Stimulated activated CD8-positive, alpha-beta memory T cell treated with anti-CD3 and anti-CD28 coated beads, Interleukin-2, amount 100 ng/mL, for 1 hour (primary cell): ENCODE results near the gene LTB4R2.
"Not testable (repeated sequence)": the region's sequence is repeated elsewhere in the genome, so short reads cannot be mapped to it uniquely, and the experiment has no call there.

Experiments used
- DNase-seq, 2 donors: peaks; one replicate each; pipeline ENCODE4 v3.0.0-alpha.2; 2020; ENCODE audit warnings: low read depth in 2 of 2

The LTB4R2 gene

GRCh38 chr14:24321212-24321975, 11.5 kb downstream of the LTB4R2 start:
- no peak for DNase-seq

GRCh38 chr14:24322672-24323071, 12.7 kb downstream of the LTB4R2 start:
- no peak for DNase-seq

GRCh38 chr14:24323341-24323740, 13.4 kb downstream of the LTB4R2 start:
- DNase-seq = no peak

GRCh38 chr14:24324024-24324423, 14.1 kb downstream of the LTB4R2 start:
- DNase-seq = no peak

- DNase-seq = no peak
Measured at GRCh38 chr14:24325041-24325530, 15.1 kb downstream of the LTB4R2 start.

- DNase-seq = no peak
Measured at GRCh38 chr14:24325963-24326362, 16.0 kb downstream of the LTB4R2 start.

- no peak for DNase-seq
Measured at GRCh38 chr14:24327303-24327702, 17.4 kb downstream of the LTB4R2 start.

GRCh38 chr14:24327914-24328313, 18.0 kb downstream of the LTB4R2 start:
- DNase-seq = not testable (repeated sequence)

- no peak for DNase-seq
Measured at GRCh38 chr14:24329073-24329663, 19.2 kb downstream of the LTB4R2 start.

GRCh38 chr14:24329736-24330135, 19.8 kb downstream of the LTB4R2 start:
- peak; percentile 54 to 56 for DNase-seq

- DNase-seq = no peak
Measured at GRCh38 chr14:24330973-24331674, 21.2 kb downstream of the LTB4R2 start.

GRCh38 chr14:24331731-24332267, 21.9 kb downstream of the LTB4R2 start:
- DNase-seq = no peak

GRCh38 chr14:24332268-24332993, 22.5 kb downstream of the LTB4R2 start:
- DNase-seq = peak; percentile 55 to 69

- DNase-seq = no peak
Measured at GRCh38 chr14:24334431-24335291, 24.7 kb downstream of the LTB4R2 start, which contains the start of gene ADCY4. Gene ADCY4 (minus strand): TSS chr14:24335071. CDS start chr14:24334652, 419 bp downstream.

GRCh38 chr14:24335461-24336171, 25.7 kb downstream of the LTB4R2 start:
- DNase-seq = no peak

- DNase-seq = no peak
Measured at GRCh38 chr14:24337144-24337823, 27.3 kb downstream of the LTB4R2 start.

- no peak for DNase-seq
Measured at GRCh38 chr14:24337824-24338175, 27.9 kb downstream of the LTB4R2 start.

- DNase-seq = no peak
Measured at GRCh38 chr14:24338843-24339242, 28.9 kb downstream of the LTB4R2 start.
